Loucy (cell line): ENCODE results near the gene HPCAL4.

Experiments used
- H2AFZ ChIP-seq: fragments of 200-600 bp; sonication (generic); 2 replicates; pipeline ENCODE4 v1.6.0; 2016; ENCODE audit warnings: antibody characterized with exemption, mild to moderate bottlenecking, low read length, moderate library complexity
- H3F3A ChIP-seq: fragments of 200-600 bp; 2 replicates; pipeline ENCODE4 v1.6.0; 2016; ENCODE audit warnings: antibody characterized with exemption, low read depth, mild to moderate bottlenecking
- H3K27me3 ChIP-seq: fragments of 200-600 bp; sonication (generic); 2 replicates; pipeline ENCODE4 v1.6.1; 2014; ENCODE audit warnings: low read length, mild to moderate bottlenecking; ENCODE audit not compliant: insufficient read depth, poor library complexity, severe bottlenecking
- H3K36me3 ChIP-seq: fragments of 200-600 bp; sonication (generic); 2 replicates; pipeline ENCODE4 v1.6.1; 2016; ENCODE audit warnings: low read length; ENCODE audit not compliant: insufficient read depth
- H3K4me1 ChIP-seq: fragments of 200-600 bp; sonication (generic); 2 replicates; pipeline ENCODE4 v1.5.1; 2014; ENCODE audit warnings: low read length, mild to moderate bottlenecking; ENCODE audit not compliant: insufficient read depth, poor library complexity, severe bottlenecking
- H3K4me2 ChIP-seq: fragments of 200-600 bp; sonication (generic); 2 replicates; pipeline ENCODE4 v1.6.0; 2014; ENCODE audit warnings: antibody characterized with exemption, low read length, low read depth, mild to moderate bottlenecking; ENCODE audit not compliant: poor library complexity, severe bottlenecking
- H3K4me3 ChIP-seq: fragments of 200-600 bp; sonication (generic); 2 replicates; pipeline ENCODE4 v1.5.1; 2014; ENCODE audit warnings: low read length, mild to moderate bottlenecking, mixed read lengths; ENCODE audit not compliant: poor library complexity, severe bottlenecking
- H3K79me2 ChIP-seq: fragments of 200-600 bp; sonication (generic); 2 replicates; pipeline ENCODE4 v1.6.1; 2014; ENCODE audit warnings: low read length; ENCODE audit not compliant: insufficient read depth
- H3K9ac ChIP-seq: fragments of 200-600 bp; sonication (generic); 2 replicates; pipeline ENCODE4 v1.6.0; 2014; ENCODE audit warnings: mild to moderate bottlenecking, low read depth, low read length, moderate library complexity; ENCODE audit not compliant: poor library complexity, severe bottlenecking
- H3K9me2 ChIP-seq: fragments of 200-600 bp; sonication (generic); replicated peaks from 2 replicates; pipeline ENCODE4 v1.6.1; 2016; ENCODE audit warnings: low read depth, low read length, mixed read lengths
- H3K9me3 ChIP-seq: fragments of 200-600 bp; sonication (generic); 2 replicates; pipeline ENCODE4 v1.6.1; 2014; ENCODE audit warnings: mild to moderate bottlenecking, antibody characterized with exemption, low read length, low read depth; ENCODE audit not compliant: insufficient read depth
- H4K20me1 ChIP-seq: fragments of 200-600 bp; sonication (generic); 2 replicates; pipeline ENCODE4 v1.6.0; 2014; ENCODE audit warnings: antibody characterized with exemption, low read length, mild to moderate bottlenecking; ENCODE audit not compliant: insufficient read depth, poor library complexity, severe bottlenecking
- CTCF ChIP-seq: fragments of 200-600 bp; sonication (generic); conservative IDR thresholded peaks from 2 replicates; pipeline ENCODE4 v1.5.1; 2014; ENCODE audit warnings: mild to moderate bottlenecking, antibody characterized with exemption, low read length
- EZH2phosphoT487 ChIP-seq: fragments of 200-600 bp; IDR thresholded peaks from 2 replicates; pipeline ENCODE4 v1.6.1; 2018; ENCODE audit warnings: antibody characterized with exemption, mild to moderate bottlenecking, moderate library complexity, borderline replicate concordance

Gene HPCAL4

GRCh38 chr1:39671793-39672550, 19.3 kb downstream of the HPCAL4 start, which contains the start of gene NT5C1A:
TSS of gene NT5C1A (minus strand) at chr1:39672107. CDS start at chr1:39672038, 69 bp downstream.
- Histone ChIP-seq H4K20me1 (no peaks in the 10 kb centered on the region), H3K4me1 (no peaks in the 10 kb centered on the region), H3K9ac (no peak within 1 kb of the TSS), H2AFZ (no peak within 1 kb of the TSS), H3F3A (no peaks in the 10 kb centered on the region), H3K27me3 (no peaks in the 10 kb centered on the region), H3K79me2 (no peaks in the 10 kb centered on the region), H3K4me2 (no peak within 1 kb of the TSS), H3K36me3 (no peaks in the 10 kb centered on the region), H3K9me3 (no peaks in the 10 kb centered on the region), H3K4me3 (no peak within 1 kb of the TSS), H3K9me2 (no peaks in the 10 kb centered on the region)
- TF ChIP-seq EZH2phosphoT487: no peak
- TF ChIP-seq CTCF: no peak

GRCh38 chr1:39671433-39671792, 19.8 kb downstream of the HPCAL4 start:
- Histone ChIP-seq H3K79me2 (no peaks in the 10 kb centered on the region), H3F3A (no peaks in the 10 kb centered on the region), H3K4me3 (no peak overlapping the region), H3K9me3 (no peaks in the 10 kb centered on the region), H3K9ac (no peak overlapping the region), H3K9me2 (no peaks in the 10 kb centered on the region), H3K4me1 (no peaks in the 10 kb centered on the region), H3K4me2 (no peak overlapping the region), H3K36me3 (no peaks in the 10 kb centered on the region), H2AFZ (no peak overlapping the region), H3K27me3 (no peaks in the 10 kb centered on the region), H4K20me1 (no peaks in the 10 kb centered on the region)
- TF ChIP-seq EZH2phosphoT487: no peak
- TF ChIP-seq CTCF: no peak

GRCh38 chr1:39670689-39671088, 20.5 kb downstream of the HPCAL4 start:
- Histone ChIP-seq H3K4me2 (no peak overlapping the region), H3K4me1 (no peaks in the 10 kb centered on the region), H3K27me3 (no peaks in the 10 kb centered on the region), H3F3A (no peaks in the 10 kb centered on the region), H3K9ac (no peak overlapping the region), H4K20me1 (no peaks in the 10 kb centered on the region), H3K36me3 (no peaks in the 10 kb centered on the region), H3K4me3 (no peak overlapping the region), H3K79me2 (no peaks in the 10 kb centered on the region), H3K9me3 (no peaks in the 10 kb centered on the region), H3K9me2 (no peaks in the 10 kb centered on the region), H2AFZ (no peak overlapping the region)
- TF ChIP-seq EZH2phosphoT487 (no peak), CTCF (no peak)
